Heart left ventricle (tissue), 16 donors: Measurements from ENCODE around the gene ZNF544. TPM values are rescaled to one million over a fixed set of nuclear protein-coding genes. Genes with fewer than 3 reads are reported as not detected.

Source experiments
- ATAC-seq, 4 donors: fragments of 200-7000 bp; cut with Tn5 transposase; one replicate each; pipeline ENCODE4 v1.9.1; 2020 to 2022; ENCODE audit warnings: moderate library complexity in 4 of 4, mild to moderate bottlenecking in 3 of 4, moderate number of reproducible peaks in 1 of 4
- DNase-seq, 5 donors: peaks; one replicate each; pipeline ENCODE4 v3.0.0-alpha.2; 2020
- H3K27ac ChIP-seq, 12 donors: fragments of 200-600 bp; sonication (generic) in 4 of 12; one replicate each; pipeline versions ENCODE4 v1.5.0 to v1.8.0; 2016 to 2022; ENCODE audit warnings: mild to moderate bottlenecking in 2 of 12
- H3K27me3 ChIP-seq, 9 donors: fragments of 200-600 bp; sonication (generic) in 2 of 9; one replicate each; pipeline versions ENCODE4 v1.5.1 to v1.8.0; 2016 to 2022; ENCODE audit warnings: mild to moderate bottlenecking in 3 of 9
- H3K36me3 ChIP-seq, 9 donors: fragments of 200-600 bp; sonication (generic) in 2 of 9; one replicate each; pipeline versions ENCODE4 v1.5.0 to v1.8.0; 2018 to 2022; ENCODE audit warnings: mild to moderate bottlenecking in 2 of 9
- H3K4me1 ChIP-seq, 12 donors: fragments of 200-600 bp; sonication (generic) in 4 of 12; one replicate each; pipeline versions ENCODE4 v1.5.0 to v1.8.0; 2016 to 2022; ENCODE audit warnings: mild to moderate bottlenecking in 3 of 12
- H3K4me3 ChIP-seq, 12 donors: fragments of 200-600 bp; sonication (generic) in 4 of 12; one replicate each; pipeline versions ENCODE4 v1.5.0 to v1.8.0; 2017 to 2022; ENCODE audit warnings: mild to moderate bottlenecking in 9 of 12, moderate library complexity in 4 of 12
- H3K9me3 ChIP-seq, 12 donors: fragments of 200-600 bp; sonication (generic) in 4 of 12; one replicate each; pipeline versions ENCODE4 v1.5.0 to v1.8.0; 2016 to 2022; ENCODE audit warnings: mild to moderate bottlenecking in 1 of 12
- POLR2A ChIP-seq, 2 donors: fragments of 450-650 bp; IDR thresholded peaks; one replicate each; pipeline ENCODE4 v1.6.1; 2017; ENCODE audit warnings: antibody characterized with exemption in 2 of 2, mild to moderate bottlenecking in 2 of 2, moderate library complexity in 2 of 2
- WGBS, 4 donors: extraction: QIAGEN DNeasy Blood & Tissue Kit in 2 of 4; methylation state at CpG; one replicate each; pipeline versions ENCODE4 v1.1.5 to v1.1.7; 2013 to 2018; 5-methylcytosine and 5-hydroxymethylcytosine counted together
- intact Hi-C, 10 donors: fragments of 100-400 bp; cut with DNase I; formaldehyde crosslinking; loops; one replicate each; pipeline versions ENCODE4 v1.11.1 to v1.14.2; 2022
- polyA plus RNA-seq, 2 donors: library from polyadenylated mRNA; stranded (reverse); fragments of 200-250 nt; gene quantifications; one replicate each; pipeline ENCODE4 v1.2.3, GENCODE V29; 2013
- total RNA-seq, 9 donors: library from RNA; depleted of rRNA in 2 of 9; stranded (reverse); fragments of >200 nt in 2 of 9; fragmentation: NEBNext Ultra II Directional in 3 of 9; extraction: Animal tissue kit (Norgen Biotek cat#: 25700) in 3 of 9; gene quantifications; one replicate each; pipeline versions ENCODE4 v1.1.0 to v1.2.4, GENCODE V29; 2016 to 2023
- TF ChIP-seq, protein P1 (sequence below), 12 donors: fragments of 200-600 bp; sonication (generic) in 4 of 12; IDR thresholded peaks; one replicate each; pipeline versions ENCODE4 v1.5.0 to v1.8.0; 2018 to 2022; ENCODE audit warnings: antibody characterized with exemption in 12 of 12, mild to moderate bottlenecking in 5 of 12
- donor health status: ischemic (EF 13 %, LVEDD 7.1; RV severe dilation, severe dysfunction).
- donor health status: healthy with polysubstance abuse.
- donor health status: DM: no; HTN: yes; CAD: no.
- donor health status: DM: no; HTN: no; CAD: no.
- donor health status: ischemic (EF 25% LVEDD 6.9; RV normal size, moderate dysfunction).
- donor health status: ischemic (EF 25% LVEDD 5.7; RV mildly dilated, moderate dysfunction).
- donor health status: healthy.
- donor health status: DM: yes; HTN: yes; CAD: no.
- donor health status: ischemic (EF 35%, LVEDD 5.7; RV mildly dilated, moderate dysfunction).
- donor health status: nonischemic (EF 11% LVEDD 7.7; RV severe dilation, severe dysfunction).
- donor health status: DM: yes; HTN: yes; CAD: no.
- donor health status: PGD.
- donor health status: ischemic (EF 29% LVEDD 5.4; RV normal size, mild dysfunction).
- donor health status: nonischemic (EF 23%, LVEDD 6.1; RV moderate dilation, normal function).

Gene ZNF544
- total and polyA plus RNA-seq, 11 donors, result 20.8 to 38.7 (median 22.3) TPM

DNA sequence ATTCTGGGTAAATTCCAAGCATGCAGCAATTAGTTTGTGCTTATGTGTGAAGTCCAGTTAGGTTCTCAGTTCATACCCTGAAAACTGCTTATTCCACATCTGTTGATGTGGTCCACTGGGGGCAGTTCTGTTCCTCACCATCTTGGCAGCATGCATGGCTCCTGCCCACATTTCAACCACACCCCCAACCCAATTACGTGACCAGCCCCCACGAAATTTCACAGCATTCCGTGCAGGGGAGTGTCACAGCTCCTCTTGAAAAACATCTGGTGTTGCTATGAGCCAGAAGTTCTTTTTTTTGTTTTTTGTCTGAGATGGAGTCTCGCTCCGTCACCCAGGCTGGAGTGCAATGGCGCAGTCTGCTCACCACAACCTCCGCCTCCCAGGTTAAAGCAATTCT is 67.4 kb downstream of the ZNF544 start:
- Histone ChIP-seq H3K27me3 (no peaks in the 10 kb centered on the region), H3K9me3 (peaks cover 0 to 65% (median 6%) of the 10 kb centered on the region in 12 donors), H3K4me3 (no peak overlapping the region), H3K27ac (no peak overlapping the region), H3K36me3 (peaks cover 5 to 96% (median 76%) of the 10 kb centered on the region in 9 donors), H3K4me1 (peaks cover 0 to 2% (median 0%) of the 10 kb centered on the region in 12 donors)
- intact Hi-C loops, result no loop called here
- DNase-seq (no peak), ATAC-seq (no peak)
- 91 to 98% (median 95%) methylated on average over 7 of the region's 7 CpGs for WGBS, 4 donors
- TF ChIP-seq POLR2A (IDR thresholded peaks at IDR 0.05), result no peak
- TF ChIP-seq, protein P1, sequence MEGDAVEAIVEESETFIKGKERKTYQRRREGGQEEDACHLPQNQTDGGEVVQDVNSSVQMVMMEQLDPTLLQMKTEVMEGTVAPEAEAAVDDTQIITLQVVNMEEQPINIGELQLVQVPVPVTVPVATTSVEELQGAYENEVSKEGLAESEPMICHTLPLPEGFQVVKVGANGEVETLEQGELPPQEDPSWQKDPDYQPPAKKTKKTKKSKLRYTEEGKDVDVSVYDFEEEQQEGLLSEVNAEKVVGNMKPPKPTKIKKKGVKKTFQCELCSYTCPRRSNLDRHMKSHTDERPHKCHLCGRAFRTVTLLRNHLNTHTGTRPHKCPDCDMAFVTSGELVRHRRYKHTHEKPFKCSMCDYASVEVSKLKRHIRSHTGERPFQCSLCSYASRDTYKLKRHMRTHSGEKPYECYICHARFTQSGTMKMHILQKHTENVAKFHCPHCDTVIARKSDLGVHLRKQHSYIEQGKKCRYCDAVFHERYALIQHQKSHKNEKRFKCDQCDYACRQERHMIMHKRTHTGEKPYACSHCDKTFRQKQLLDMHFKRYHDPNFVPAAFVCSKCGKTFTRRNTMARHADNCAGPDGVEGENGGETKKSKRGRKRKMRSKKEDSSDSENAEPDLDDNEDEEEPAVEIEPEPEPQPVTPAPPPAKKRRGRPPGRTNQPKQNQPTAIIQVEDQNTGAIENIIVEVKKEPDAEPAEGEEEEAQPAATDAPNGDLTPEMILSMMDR (IDR thresholded peaks at IDR 0.05), result no peak

DNA sequence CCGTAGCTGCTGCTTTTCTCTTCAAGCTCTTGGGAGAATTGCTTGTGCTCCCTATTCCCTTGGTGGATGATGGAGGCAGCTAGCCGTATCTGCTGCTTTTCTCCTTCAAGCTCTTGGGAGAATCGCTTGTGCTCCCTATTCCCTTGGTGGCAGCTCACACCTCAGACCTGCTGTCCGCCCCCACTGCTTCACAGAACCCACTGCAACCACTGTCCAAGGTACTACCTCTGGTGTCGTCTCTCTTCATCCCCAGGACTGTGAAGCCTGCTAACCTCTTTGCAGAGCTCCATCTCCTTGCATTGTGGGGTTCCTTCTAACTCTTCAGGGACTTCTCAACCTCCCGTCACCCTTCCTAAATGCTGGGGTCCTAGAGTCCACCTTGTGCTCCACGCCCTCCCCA is 71.9 kb downstream of the ZNF544 start:
- peaks cover 0 to 60% (median 38%) of the 10 kb centered on the region in 9 donors for H3K36me3 ChIP-seq
- WGBS, 4 donors, result 91 to 95% (median 94%) methylated on average over 7 of the region's 7 CpGs

DNA sequence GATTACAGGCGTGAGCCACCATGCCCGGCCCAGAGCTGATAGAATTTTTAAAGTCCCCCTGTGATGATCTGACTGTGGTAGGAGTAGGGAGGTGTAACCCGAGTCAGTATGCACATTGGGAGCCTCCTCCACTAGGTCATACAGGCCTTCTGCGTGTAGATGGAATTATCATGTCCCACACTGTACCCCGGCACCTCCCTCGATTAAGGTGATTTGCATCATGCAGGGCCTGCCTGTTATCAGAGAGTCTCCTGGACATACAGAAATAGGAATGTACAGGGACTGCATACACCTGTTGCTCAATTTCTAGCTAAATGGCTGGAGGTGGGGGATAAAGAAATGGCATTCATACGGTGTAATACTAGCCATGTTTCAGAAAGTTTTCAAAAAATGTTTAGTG is 75.5 kb downstream of the ZNF544 start:
- TF ChIP-seq, protein P1 (IDR thresholded peaks at IDR 0.05), result no peak
- no peak for TF ChIP-seq POLR2A (IDR thresholded peaks at IDR 0.05)
- Histone ChIP-seq H3K4me1 (peaks cover 0 to 23% (median 13%) of the 10 kb centered on the region in 12 donors), H3K27me3 (no peaks in the 10 kb centered on the region), H3K27ac (peak overlapping the region in 9 of 12 donors; percentile 83 to 94 (median 89)), H3K4me3 (peak overlapping the region in 7 of 12 donors; percentile 75 to 88 (median 83)), H3K36me3 (peaks cover 0 to 56% (median 41%) of the 10 kb centered on the region in 9 donors), H3K9me3 (no peaks in the 10 kb centered on the region)
- no peak for DNase-seq
- no peak for ATAC-seq
- intact Hi-C loops, result loop anchor here in 2 of 10 donors (2.0 kb wide), 2 partner anchors 25 to 75 kb away; partner anchors contain the start of genes ZNF8 (in 2 of the 2) and ZNF544 (in 1 of the 2)
- WGBS, 4 donors, result 82 to 87% (median 85%) methylated on average over 7 of the region's 7 CpGs

More for the DNA sequence above, 71.9 kb downstream of the ZNF544 start:
- no peak overlapping the region for H3K27ac ChIP-seq
- H3K4me3 ChIP-seq, result no peak overlapping the region
- H3K27me3 ChIP-seq, result no peaks in the 10 kb centered on the region
- H3K4me1 ChIP-seq, result peaks cover 0 to 7% (median 0%) of the 10 kb centered on the region in 12 donors
- DNase-seq, result no peak
- intact Hi-C loops, result no loop called here
- TF ChIP-seq, protein P1 (IDR thresholded peaks at IDR 0.05), result no peak
- no peak for TF ChIP-seq POLR2A (IDR thresholded peaks at IDR 0.05)
- ATAC-seq, result no peak
- peaks cover 0 to 22% (median 0%) of the 10 kb centered on the region in 12 donors for H3K9me3 ChIP-seq

DNA sequence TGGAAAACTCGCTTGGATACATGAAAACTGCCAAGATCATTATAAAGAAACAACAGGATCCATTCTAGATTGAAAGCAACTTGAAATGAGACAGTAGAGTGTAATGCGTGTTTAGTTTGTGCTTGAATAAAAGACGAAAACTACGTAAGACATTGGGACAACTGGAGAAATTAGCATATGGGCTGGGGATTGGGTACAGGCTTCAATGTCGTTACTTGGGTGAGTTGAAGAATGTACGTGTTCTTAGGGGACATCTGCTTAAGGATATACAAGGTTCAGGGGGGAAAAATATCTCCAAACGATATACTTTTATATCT is 76.0 kb downstream of the ZNF544 start:
- ATAC-seq, result peak in 2 of 4 donors; percentile 3 to 5
- 17 to 25% (median 20%) methylated on average over 7 of the region's 7 CpGs for WGBS, 4 donors
- Histone ChIP-seq H3K4me3 (peak overlapping the region in 11 of 12 donors; percentile 75 to 94 (median 83)), H3K4me1 (peaks cover 0 to 23% (median 13%) of the 10 kb centered on the region in 12 donors), H3K9me3 (no peaks in the 10 kb centered on the region), H3K36me3 (peaks cover 0 to 59% (median 46%) of the 10 kb centered on the region in 9 donors), H3K27ac (peak overlapping the region; percentile 76 to 94 (median 88)), H3K27me3 (no peaks in the 10 kb centered on the region)
- intact Hi-C loops, result loop anchor here in 7 of 10 donors (2.0 to 5.0 kb wide), 4 partner anchors 26 to 122 kb away; partner anchors contain the start of genes ZNF274 (in 4 of the 7), ZNF544 (in 4 of the 7) and ZNF8 (in 2 of the 7)
- no peak for TF ChIP-seq POLR2A (IDR thresholded peaks at IDR 0.05)
- TF ChIP-seq, protein P1 (IDR thresholded peaks at IDR 0.05), result no peak
- no peak for DNase-seq
